ENCODE measurements around the gene CD200R1.

- no peak for TF ChIP-seq CTCF (IDR thresholded peaks at IDR 0.05; ENCODE audit: low read length)
- no peak for TF ChIP-seq EZH2 (IDR thresholded peaks at IDR 0.05; ENCODE audit: borderline replicate concordance, low read length)
Measured at GRCh38 chr3:112894258-112894657, 80.6 kb downstream of the CD200R1 start.
